Mesendoderm (in vitro differentiated cells): ENCODE data around the gene TRAIP.

ENCODE experiments used
- DNase-seq: peaks from one replicate; pipeline ENCODE4 v3.0.0; 2013
- H2AK5ac ChIP-seq: 2 replicates; pipeline ENCODE4 v1.6.1; 2013; ENCODE audit warnings: low read length, inconsistent platforms
- H2BK120ac ChIP-seq: 2 replicates; pipeline ENCODE4 v1.6.1; 2013; ENCODE audit warnings: low read depth, mild to moderate bottlenecking, low read length, moderate library complexity, mixed read lengths
- H2BK15ac ChIP-seq: replicated peaks from 2 replicates; pipeline ENCODE4 v1.6.1; 2013; ENCODE audit warnings: low read depth, mild to moderate bottlenecking, moderate library complexity
- H2BK5ac ChIP-seq: 2 replicates; pipeline ENCODE4 v1.6.1; 2013; ENCODE audit warnings: low read length, inconsistent platforms
- H3K18ac ChIP-seq: 2 replicates; pipeline ENCODE4 v1.6.1; 2013; ENCODE audit warnings: mild to moderate bottlenecking, low read length, mixed read lengths
- H3K23ac ChIP-seq: one replicate; pipeline ENCODE4 v1.6.1; 2013; ENCODE audit warnings: low read length
- H3K27ac ChIP-seq: 2 replicates; pipeline ENCODE4 v1.5.1; 2013; ENCODE audit warnings: low read depth, mild to moderate bottlenecking, inconsistent platforms, low read length, moderate library complexity
- H3K27me3 ChIP-seq: 2 replicates; pipeline ENCODE4 v1.6.1; 2013; ENCODE audit warnings: low read length, control low read depth, mild to moderate bottlenecking, inconsistent platforms; ENCODE audit not compliant: insufficient read depth, poor library complexity
- H3K36me3 ChIP-seq: 2 replicates; pipeline ENCODE4 v1.6.1; 2013; ENCODE audit warnings: low read length, inconsistent platforms; ENCODE audit not compliant: control insufficient read depth, insufficient read depth
- H3K4ac ChIP-seq: one replicate; pipeline ENCODE4 v1.6.1; 2013; ENCODE audit warnings: low read depth, mild to moderate bottlenecking, low read length, moderate library complexity
- H3K4me1 ChIP-seq: 2 replicates; pipeline ENCODE4 v1.6.1; 2013; ENCODE audit warnings: low read depth, low read length, inconsistent platforms; ENCODE audit not compliant: control insufficient read depth
- H3K4me2 ChIP-seq: 2 replicates; pipeline ENCODE4 v1.6.1; 2013; ENCODE audit warnings: low read length
- H3K4me3 ChIP-seq: 2 replicates; pipeline ENCODE4 v1.5.1; 2013; ENCODE audit warnings: mild to moderate bottlenecking, low read length
- H3K56ac ChIP-seq: one replicate; pipeline ENCODE4 v1.6.1; 2013; ENCODE audit warnings: low read length
- H3K79me1 ChIP-seq: 2 replicates; pipeline ENCODE4 v1.6.1; 2013; ENCODE audit warnings: low read length, inconsistent platforms
- H3K79me2 ChIP-seq: 2 replicates; pipeline ENCODE4 v1.6.1; 2013; ENCODE audit warnings: mild to moderate bottlenecking, low read length; ENCODE audit not compliant: control insufficient read depth, insufficient read depth
- H3K9ac ChIP-seq: 2 replicates; pipeline ENCODE4 v1.6.1; 2013; ENCODE audit warnings: low read length, inconsistent platforms
- H4K5ac ChIP-seq: one replicate; pipeline ENCODE4 v1.6.1; 2013; ENCODE audit warnings: low read length
- H4K8ac ChIP-seq: one replicate; pipeline ENCODE4 v1.6.1; 2013; ENCODE audit warnings: low read depth, mild to moderate bottlenecking, control low read depth, low read length, moderate library complexity
- WGBS: extraction: QIAGEN DNeasy Blood & Tissue Kit; methylation state at CpG from one replicate; pipeline ENCODE4 v1.1.7; 2013; ENCODE audit warnings: low lambda C conversion rate, missing lambda C conversion rate; ENCODE audit not compliant: insufficient coverage; ENCODE audit errors: extremely low coverage; 5-methylcytosine and 5-hydroxymethylcytosine counted together

TRAIP gene

GRCh38 chr3:49901366-49902339 is 45.3 kb upstream of the TRAIP start:
- Histone ChIP-seq H3K4me1 (peaks cover 2% of the 10 kb centered on the region), H3K56ac (no peak overlapping the region), H3K23ac (no peak overlapping the region), H3K4me3 (no peak overlapping the region), H3K79me1 (no peaks in the 10 kb centered on the region), H3K27me3 (no peaks in the 10 kb centered on the region), H3K36me3 (no peaks in the 10 kb centered on the region), H3K79me2 (no peaks in the 10 kb centered on the region), H2AK5ac (no peak overlapping the region), H3K27ac (no peak overlapping the region), H2BK120ac (no peak overlapping the region), H2BK15ac (no peak overlapping the region), H3K9ac (no peak overlapping the region), H4K8ac (no peak overlapping the region), H3K4me2 (no peak overlapping the region), H3K4ac (no peak overlapping the region), H4K5ac (no peak overlapping the region), H2BK5ac (no peak overlapping the region), H3K18ac (no peak overlapping the region)
- DNase-seq, result no peak
- WGBS, result no CpG with 5 or more reads among the region's 11 CpGs

- no peak overlapping the region for H3K9ac ChIP-seq
- DNase-seq, result no peak
These were observed 44.3 kb upstream of the TRAIP start for GRCh38 chr3:49900491-49901153.

GRCh38 chr3:49899815-49900214 is 43.5 kb upstream of the TRAIP start:
- H2BK15ac ChIP-seq, result no peak overlapping the region
- no peak overlapping the region for H2BK120ac ChIP-seq
- H3K79me1 ChIP-seq, result no peaks in the 10 kb centered on the region
- H3K4ac ChIP-seq, result no peak overlapping the region
- H3K56ac ChIP-seq, result no peak overlapping the region
- no peak overlapping the region for H4K5ac ChIP-seq
- no peak overlapping the region for H3K27ac ChIP-seq
- DNase-seq, result peak; percentile 70
- no peak overlapping the region for H4K8ac ChIP-seq
- no peaks in the 10 kb centered on the region for H3K27me3 ChIP-seq
- no peak overlapping the region for H3K4me3 ChIP-seq
- H3K9ac ChIP-seq, result no peak overlapping the region
- no CpG with 5 or more reads among the region's 5 CpGs for WGBS
- H3K23ac ChIP-seq, result no peak overlapping the region
- H3K4me2 ChIP-seq, result no peak overlapping the region
- no peak overlapping the region for H2BK5ac ChIP-seq
- H3K4me1 ChIP-seq, result peaks cover 2% of the 10 kb centered on the region
- H3K79me2 ChIP-seq, result no peaks in the 10 kb centered on the region
- H3K18ac ChIP-seq, result no peak overlapping the region
- no peak overlapping the region for H2AK5ac ChIP-seq
- no peaks in the 10 kb centered on the region for H3K36me3 ChIP-seq

More at GRCh38 chr3:49900491-49901153, 44.3 kb upstream of the TRAIP start:
- H2BK15ac ChIP-seq, result no peak overlapping the region
- H3K4ac ChIP-seq, result no peak overlapping the region
- H4K5ac ChIP-seq, result no peak overlapping the region
- H3K36me3 ChIP-seq, result no peaks in the 10 kb centered on the region
- no peaks in the 10 kb centered on the region for H3K79me1 ChIP-seq
- no peak overlapping the region for H3K4me3 ChIP-seq
- H3K79me2 ChIP-seq, result no peaks in the 10 kb centered on the region
- no peak overlapping the region for H3K23ac ChIP-seq
- no peak overlapping the region for H2BK120ac ChIP-seq
- no peak overlapping the region for H3K56ac ChIP-seq
- no CpG with 5 or more reads among the region's 8 CpGs for WGBS
- no peak overlapping the region for H4K8ac ChIP-seq
- H2BK5ac ChIP-seq, result no peak overlapping the region
- H2AK5ac ChIP-seq, result no peak overlapping the region
- H3K27me3 ChIP-seq, result no peaks in the 10 kb centered on the region
- no peak overlapping the region for H3K18ac ChIP-seq
- no peak overlapping the region for H3K4me2 ChIP-seq
- no peak overlapping the region for H3K27ac ChIP-seq
- peaks cover 2% of the 10 kb centered on the region for H3K4me1 ChIP-seq

GRCh38 chr3:49898991-49899390 is 42.6 kb upstream of the TRAIP start:
- no peak for DNase-seq
- H3K18ac ChIP-seq, result no peak overlapping the region
- WGBS, result no CpG with 5 or more reads among the region's 6 CpGs
- no peaks in the 10 kb centered on the region for H3K79me2 ChIP-seq
- no peak overlapping the region for H4K8ac ChIP-seq
- no peak overlapping the region for H2AK5ac ChIP-seq
- no peak overlapping the region for H3K9ac ChIP-seq
- H3K36me3 ChIP-seq, result no peaks in the 10 kb centered on the region
- no peak overlapping the region for H2BK5ac ChIP-seq
- no peak overlapping the region for H3K4me2 ChIP-seq
- H3K27me3 ChIP-seq, result no peaks in the 10 kb centered on the region
- H3K27ac ChIP-seq, result no peak overlapping the region
- H2BK15ac ChIP-seq, result no peak overlapping the region
- no peak overlapping the region for H3K4ac ChIP-seq
- no peak overlapping the region for H3K23ac ChIP-seq
- no peak overlapping the region for H2BK120ac ChIP-seq
- H3K4me1 ChIP-seq, result peaks cover under 1% of the 10 kb centered on the region
- H3K56ac ChIP-seq, result peak overlapping the region; percentile 28
- no peak overlapping the region for H4K5ac ChIP-seq
- H3K4me3 ChIP-seq, result no peak overlapping the region
- no peaks in the 10 kb centered on the region for H3K79me1 ChIP-seq

- Histone ChIP-seq H2BK15ac (no peak overlapping the region), H2BK120ac (no peak overlapping the region), H3K4ac (no peak overlapping the region), H3K4me1 (no peaks in the 10 kb centered on the region), H4K5ac (no peak overlapping the region), H3K36me3 (no peaks in the 10 kb centered on the region), H3K9ac (no peak overlapping the region), H3K4me2 (no peak overlapping the region), H4K8ac (no peak overlapping the region), H3K79me2 (no peaks in the 10 kb centered on the region), H3K27me3 (no peaks in the 10 kb centered on the region), H3K79me1 (no peaks in the 10 kb centered on the region), H2AK5ac (no peak overlapping the region), H3K4me3 (no peak overlapping the region), H3K56ac (no peak overlapping the region), H3K18ac (no peak overlapping the region), H3K27ac (no peak overlapping the region), H3K23ac (no peak overlapping the region), H2BK5ac (no peak overlapping the region)
- WGBS, result no CpG with 5 or more reads among the region's 5 CpGs
- no peak for DNase-seq
These were observed 40.0 kb upstream of the TRAIP start for GRCh38 chr3:49896345-49896744.
